Endothelial cell of umbilical vein (primary cell): ENCODE results near the gene MAPK8IP2. TPM values are rescaled to one million over a fixed set of nuclear protein-coding genes. Genes with fewer than 3 reads are reported as not detected.

Source experiments
- BruUV-seq: library from RNA; stranded (reverse); fragments of 400-500 nt; replicated peaks from 2 replicates; lab custom pipeline; 2021; lab: Mats Ljungman, UMichigan
- CTCF ChIA-PET: fragments of 300-600, 350-600 bp; sonication (Branson Sonifier 250); formaldehyde crosslinking; loops from one replicate; lab custom pipeline; 2021; ENCODE audit warnings: antibody characterized with exemption, inconsistent platforms; lab: Charles Lee
- POLR2A ChIA-PET: fragments of 300-600, 350-600 bp; sonication (Branson Sonifier 250); formaldehyde crosslinking; loops from one replicate; lab custom pipeline; 2021; ENCODE audit warnings: antibody characterized with exemption, inconsistent platforms; lab: Charles Lee
- DNase-seq: peaks from one replicate; pipeline ENCODE4 v3.0.0-alpha.2; 2011; ENCODE audit warnings: low read depth, low spot score
- FAIRE-seq: peaks from 2 replicates; lab custom pipeline; 2011; peaks lifted over from hg19 to GRCh38; lab: Jason Lieb, UNC
- H2AFZ ChIP-seq: 2 replicates; pipeline ENCODE4 v1.6.0; 2012; ENCODE audit warnings: low read depth, low read length, control low read depth, inconsistent platforms
- H3K27ac ChIP-seq: 2 replicates; pipeline ENCODE4 v1.5.1; 2011; ENCODE audit warnings: low read depth, mild to moderate bottlenecking, control low read depth, low read length, moderate library complexity; ENCODE audit not compliant: insufficient read depth
- H3K27me3 ChIP-seq, 2 experiments: 2 replicates each; pipeline versions ENCODE4 v1.6.0 to v1.6.1; 2011; ENCODE audit warnings: low read length in 2 of 2, mixed read lengths in 1 of 2; ENCODE audit not compliant: control insufficient read depth in 2 of 2, insufficient read depth in 2 of 2
- H3K36me3 ChIP-seq, 2 experiments: 2 replicates in 1 of 2; 3 replicates in 1 of 2; pipeline ENCODE4 v1.5.1; 2011; ENCODE audit warnings: low read length in 2 of 2, mild to moderate bottlenecking in 1 of 2, moderate library complexity in 1 of 2; ENCODE audit not compliant: control insufficient read depth in 2 of 2, insufficient read depth in 2 of 2; ENCODE audit errors: extremely low read depth in 1 of 2
- H3K4me1 ChIP-seq: 3 replicates; pipeline ENCODE4 v1.5.1; 2011; ENCODE audit warnings: mild to moderate bottlenecking, low read length; ENCODE audit not compliant: control insufficient read depth, insufficient read depth; ENCODE audit errors: extremely low read depth
- H3K4me2 ChIP-seq: 2 replicates; pipeline ENCODE4 v1.6.1; 2011; ENCODE audit warnings: low read length, control low read depth, mixed read lengths; ENCODE audit not compliant: insufficient read depth
- H3K4me3 ChIP-seq, 3 experiments: fragments of 200-600 bp in 1 of 3; sonication (generic), shearing (Covaris generic) in 1 of 3; replicated peaks in 1 of 3; 2 replicates each; pipeline ENCODE4 v1.5.1; 2011 to 2016; ENCODE audit warnings: control low read depth in 3 of 3, low read length in 3 of 3, mild to moderate bottlenecking in 2 of 3, inconsistent platforms in 1 of 3, low read depth in 1 of 3, moderate library complexity in 1 of 3; ENCODE audit not compliant: insufficient read depth in 1 of 3
- H3K79me2 ChIP-seq: 2 replicates; pipeline ENCODE4 v1.6.0; 2012; ENCODE audit warnings: low read length, inconsistent platforms; ENCODE audit not compliant: control insufficient read depth, insufficient read depth
- H3K9ac ChIP-seq: replicated peaks from 2 replicates; pipeline ENCODE3; 2011; ENCODE audit warnings: low read length, control low read depth; ENCODE audit not compliant: insufficient read depth; ENCODE audit errors: extremely low read depth
- H3K9me1 ChIP-seq: replicated peaks from 3 replicates; pipeline ENCODE4 v1.6.0; 2011; ENCODE audit warnings: mild to moderate bottlenecking, low read length; ENCODE audit not compliant: control insufficient read depth, insufficient read depth; ENCODE audit errors: extremely low read depth
- H3K9me3 ChIP-seq: replicated peaks from 2 replicates; pipeline ENCODE4 v1.5.1; 2012; ENCODE audit warnings: low read length, inconsistent platforms; ENCODE audit not compliant: control insufficient read depth, insufficient read depth
- H4K20me1 ChIP-seq: replicated peaks from 2 replicates; pipeline ENCODE3; 2011; ENCODE audit warnings: mild to moderate bottlenecking, low read length; ENCODE audit not compliant: control insufficient read depth, insufficient read depth; ENCODE audit errors: extremely low read depth
- EZH2 ChIP-seq: IDR thresholded peaks from 2 replicates; pipeline ENCODE4 v1.6.1; 2012; ENCODE audit warnings: borderline replicate concordance, low read depth, mild to moderate bottlenecking, moderate library complexity, low read length, inconsistent platforms; ENCODE audit not compliant: severe bottlenecking
- FOS ChIP-seq: IDR thresholded peaks from 2 replicates; pipeline ENCODE4 v1.6.1; 2011; ENCODE audit warnings: mild to moderate bottlenecking, low read length, moderate library complexity, borderline replicate concordance; ENCODE audit not compliant: insufficient read depth
- GATA2 ChIP-seq: IDR thresholded peaks from 2 replicates; pipeline ENCODE4 v1.7.0; 2011; ENCODE audit warnings: low read depth, mild to moderate bottlenecking, moderate library complexity, mixed read lengths, low read length; ENCODE audit not compliant: insufficient read length, insufficient read depth
- JUN ChIP-seq: IDR thresholded peaks from 2 replicates; pipeline ENCODE4 v1.6.1; 2011; ENCODE audit warnings: borderline replicate concordance, low read depth; ENCODE audit not compliant: insufficient read length, insufficient read depth
- MAX ChIP-seq: IDR thresholded peaks from 2 replicates; pipeline ENCODE4 v1.6.1; 2011; ENCODE audit not compliant: insufficient read depth, insufficient read length
- MYC ChIP-seq: IDR thresholded peaks from one replicate; pipeline ENCODE4 v1.6.1; 2011; ENCODE audit warnings: mild to moderate bottlenecking, low read depth, low read length
- POLR2A ChIP-seq: IDR thresholded peaks from 2 replicates; pipeline ENCODE4 v1.6.1; 2012; ENCODE audit warnings: low read depth, mild to moderate bottlenecking, control low read depth, low read length
- POLR2AphosphoS5 ChIP-seq: IDR thresholded peaks from 2 replicates; pipeline ENCODE4 v1.6.1; 2012; ENCODE audit warnings: low read depth, mild to moderate bottlenecking, control low read depth, low read length, moderate library complexity; ENCODE audit not compliant: insufficient read depth
- dilution Hi-C: fragments of 300-500 bp; cut with MboI; formaldehyde crosslinking; loops from one replicate; pipeline ENCODE4 v1.15.0; 2019; ENCODE audit warnings: low sequenced_read_pairs; ENCODE audit not compliant: extremely low pct_ligation_motif_present
- intact Hi-C: fragments of 100-400 bp; cut with micrococcal nuclease; formaldehyde crosslinking; loops from one replicate; pipeline ENCODE4 v1.10.0; 2022
- polyA plus RNA-seq, 4 experiments: library from polyadenylated mRNA; depleted of rRNA in 3 of 4; stranded (reverse) in 3 of 4; unstranded in 1 of 4; fragments of >200 nt; gene quantifications; 2 replicates each; pipeline versions ENCODE4 v1.2.1 to v1.2.3, GENCODE V29; 2011 to 2012; ENCODE audit warnings: missing spikeins in 1 of 4
- total RNA-seq: library from RNA; stranded (reverse); gene quantifications from 2 replicates; pipeline ENCODE4 v1.2.3, GENCODE V29; 2021
- TF ChIP-seq, protein P1 (sequence below), 2 donors: IDR thresholded peaks; 1 replicate in 1 of 2; 2 replicates in 1 of 2; pipeline ENCODE4 v1.5.1; 2011; ENCODE audit warnings: low read length in 2 of 2, mild to moderate bottlenecking in 2 of 2, moderate library complexity in 2 of 2, control low read depth in 1 of 2, inconsistent platforms in 1 of 2, low read depth in 1 of 2; ENCODE audit not compliant: insufficient read depth in 1 of 2; ENCODE audit errors: extremely low read depth in 1 of 2

The MAPK8IP2 gene
- total and polyA plus RNA-seq, 2 donors (not counting 3 experiments of a cell fraction or from before 2014, with no cell fraction given): 0.21 to 0.31 TPM

- no peaks in the 10 kb centered on the region for H4K20me1 ChIP-seq
- no peak overlapping the region for H3K9ac ChIP-seq
- no peak overlapping the region for H3K27ac ChIP-seq
- FAIRE-seq (no peak), DNase-seq (no peak)
- H3K79me2 ChIP-seq: no peaks in the 10 kb centered on the region
- no peaks in the 10 kb centered on the region for H3K36me3 ChIP-seq
- no peak overlapping the region for H3K4me2 ChIP-seq
- no TSS peak for BruUV-seq
- ChIA-PET CTCF (interaction anchor here (2.5 kb wide), 1 partner anchor 8 kb away, joined by 12 read pairs; the partner anchor contains the start of gene SYCE3), POLR2A (no interaction called here)
- H2AFZ ChIP-seq: no peak overlapping the region
- H3K9me1 ChIP-seq: no peaks in the 10 kb centered on the region
- no peaks in the 10 kb centered on the region for H3K9me3 ChIP-seq
- no peaks in the 10 kb centered on the region for H3K4me1 ChIP-seq
- no peak overlapping the region for H3K4me3 ChIP-seq
- intact Hi-C loops: no loop called here
- TF ChIP-seq GATA2 (no peak), EZH2 (no peak), MAX (no peak), MYC (no peak), POLR2AphosphoS5 (no peak), FOS (no peak), JUN (no peak), POLR2A (no peak)
- TF ChIP-seq, protein P1, sequence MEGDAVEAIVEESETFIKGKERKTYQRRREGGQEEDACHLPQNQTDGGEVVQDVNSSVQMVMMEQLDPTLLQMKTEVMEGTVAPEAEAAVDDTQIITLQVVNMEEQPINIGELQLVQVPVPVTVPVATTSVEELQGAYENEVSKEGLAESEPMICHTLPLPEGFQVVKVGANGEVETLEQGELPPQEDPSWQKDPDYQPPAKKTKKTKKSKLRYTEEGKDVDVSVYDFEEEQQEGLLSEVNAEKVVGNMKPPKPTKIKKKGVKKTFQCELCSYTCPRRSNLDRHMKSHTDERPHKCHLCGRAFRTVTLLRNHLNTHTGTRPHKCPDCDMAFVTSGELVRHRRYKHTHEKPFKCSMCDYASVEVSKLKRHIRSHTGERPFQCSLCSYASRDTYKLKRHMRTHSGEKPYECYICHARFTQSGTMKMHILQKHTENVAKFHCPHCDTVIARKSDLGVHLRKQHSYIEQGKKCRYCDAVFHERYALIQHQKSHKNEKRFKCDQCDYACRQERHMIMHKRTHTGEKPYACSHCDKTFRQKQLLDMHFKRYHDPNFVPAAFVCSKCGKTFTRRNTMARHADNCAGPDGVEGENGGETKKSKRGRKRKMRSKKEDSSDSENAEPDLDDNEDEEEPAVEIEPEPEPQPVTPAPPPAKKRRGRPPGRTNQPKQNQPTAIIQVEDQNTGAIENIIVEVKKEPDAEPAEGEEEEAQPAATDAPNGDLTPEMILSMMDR (IDR thresholded peaks at IDR 0.05; ENCODE audit: extremely low read depth in 1 of 2, insufficient read depth in 1 of 2, low read depth in 1 of 2, low read length in 2 of 2): no peak
- no peaks in the 10 kb centered on the region for H3K27me3 ChIP-seq
- dilution Hi-C loops: no loop called here
Measured at GRCh38 chr22:50570861-50571260, 29.7 kb upstream of the MAPK8IP2 start.
